SH-SY5Y (cell line): Measurements from ENCODE around the gene GRID2.

Experiments used
- GATA2 ChIP-seq: IDR thresholded peaks from 2 replicates; pipeline ENCODE4 v1.6.1; 2011; ENCODE audit warnings: mild to moderate bottlenecking, low read depth, low read length
- GATA3 ChIP-seq: IDR thresholded peaks from 2 replicates; pipeline ENCODE4 v1.6.1; 2011; ENCODE audit warnings: low read depth, mild to moderate bottlenecking, low read length, moderate library complexity

DNA sequence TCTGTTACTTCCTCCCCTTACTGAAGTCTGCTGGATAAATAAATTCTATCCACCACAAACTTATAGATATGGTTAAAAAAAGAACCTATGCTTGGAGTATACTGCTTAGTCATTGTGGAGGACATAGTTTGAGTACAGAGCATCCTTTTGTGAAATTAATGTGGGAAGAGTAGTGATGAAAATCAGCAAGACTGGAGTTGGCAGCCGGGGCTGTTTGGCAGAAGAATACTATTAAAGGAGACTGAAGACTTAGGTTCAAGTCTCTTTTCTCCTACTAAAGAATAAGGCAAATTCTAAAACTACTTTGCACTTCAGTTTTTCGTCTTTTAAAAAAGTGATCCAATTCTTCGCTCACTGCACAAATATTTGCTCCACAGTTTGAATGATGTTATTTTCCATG is 1198.2 kb downstream of the GRID2 start:
- TF ChIP-seq GATA2: no peak
- TF ChIP-seq GATA3: no peak
